ENCODE data around the gene DKC1.

GRCh38 chrX:154824638-154825037 lies 62.0 kb downstream of the DKC1 start:
- TF ChIP-seq PPARA (CRISPR knock-in tag; IDR thresholded peaks at IDR 0.05; ENCODE audit: borderline replicate concordance) (no peak), ZNF565 (CRISPR knock-in tag; conservative IDR thresholded peaks at IDR 0.05; ENCODE audit: low read depth) (no peak), ZFP3 (CRISPR knock-in tag; IDR thresholded peaks at IDR 0.05) (no peak), ZC3H10 (CRISPR knock-in tag; IDR thresholded peaks at IDR 0.05) (no peak), ZFP30 (CRISPR knock-in tag; IDR thresholded peaks at IDR 0.05) (no peak), ISL1 (CRISPR knock-in tag; IDR thresholded peaks at IDR 0.05) (no peak), ESRRG (CRISPR knock-in tag; IDR thresholded peaks at IDR 0.05) (no peak)
